Neural cell (in vitro differentiated cells): ENCODE data around the gene FZD7. TPM values are rescaled to one million over a fixed set of nuclear protein-coding genes. Genes with fewer than 3 reads are reported as not detected.

Experiments
- H2AFZ ChIP-seq: fragments of 200-600, 300-800 bp; sonication (generic), shearing (Covaris generic); 2 replicates; pipeline ENCODE4 v1.6.0; 2014; ENCODE audit warnings: low read depth, mild to moderate bottlenecking, antibody characterized with exemption, low read length, moderate library complexity
- H3F3A ChIP-seq: fragments of 200-600 bp; shearing (Covaris generic); 2 replicates; pipeline ENCODE4 v1.6.1; 2016; ENCODE audit warnings: mild to moderate bottlenecking, moderate library complexity, mixed read lengths, antibody characterized with exemption, low read length; ENCODE audit not compliant: insufficient read depth, poor library complexity, severe bottlenecking
- H3K27ac ChIP-seq: fragments of 200-600, 300-800 bp; sonication (generic), shearing (Covaris generic); 2 replicates; pipeline ENCODE4 v1.5.1; 2014; ENCODE audit warnings: mild to moderate bottlenecking, low read length, moderate library complexity
- H3K27me3 ChIP-seq: fragments of 300-800, 200-600 bp; sonication (generic), shearing (Covaris generic); 2 replicates; pipeline ENCODE4 v1.6.0; 2014; ENCODE audit warnings: mild to moderate bottlenecking, low read depth, low read length, moderate library complexity; ENCODE audit not compliant: insufficient read depth
- H3K36me3 ChIP-seq: fragments of 300-800, 200-600 bp; sonication (generic), shearing (Covaris generic); 2 replicates; pipeline ENCODE4 v1.5.1; 2014; ENCODE audit warnings: mild to moderate bottlenecking, antibody characterized with exemption, low read length, moderate library complexity; ENCODE audit not compliant: insufficient read depth
- H3K4me2 ChIP-seq: fragments of 300-800, 200-600 bp; sonication (generic), shearing (Covaris generic); 2 replicates; pipeline ENCODE4 v1.6.0; 2014; ENCODE audit warnings: mild to moderate bottlenecking, low read length
- H3K4me3 ChIP-seq: fragments of 300-800, 200-600 bp; sonication (generic), shearing (Covaris generic); 2 replicates; pipeline ENCODE4 v1.5.1; 2014; ENCODE audit warnings: mild to moderate bottlenecking, low read length, moderate library complexity
- H3K79me2 ChIP-seq: fragments of 200-600 bp; shearing (Covaris generic); replicated peaks from 2 replicates; pipeline ENCODE4 v1.6.0; 2014; ENCODE audit warnings: mild to moderate bottlenecking, low read length, moderate library complexity; ENCODE audit not compliant: insufficient read depth
- H3K9ac ChIP-seq: fragments of 300-800, 200-600 bp; sonication (generic), shearing (Covaris generic); 2 replicates; pipeline ENCODE4 v1.6.1; 2016; ENCODE audit warnings: mild to moderate bottlenecking, low read length, mixed read lengths
- H3K9me2 ChIP-seq: fragments of 200-600 bp; shearing (Covaris generic); 2 replicates; pipeline ENCODE4 v1.6.1; 2016; ENCODE audit warnings: mild to moderate bottlenecking, low read length, mixed read lengths; ENCODE audit not compliant: insufficient read depth
- H3K9me3 ChIP-seq: fragments of 200-600, 300-800 bp; sonication (generic), shearing (Covaris generic); 2 replicates; pipeline ENCODE4 v1.6.1; 2016; ENCODE audit warnings: mild to moderate bottlenecking, mixed run types, low read length, moderate library complexity, mixed read lengths
- H4K20me1 ChIP-seq: fragments of 200-600 bp; shearing (Covaris generic); 2 replicates; pipeline ENCODE4 v1.6.1; 2016; ENCODE audit warnings: mild to moderate bottlenecking, mixed run types; ENCODE audit not compliant: insufficient read depth
- EP300 ChIP-seq: fragments of 450-650 bp; conservative IDR thresholded peaks from 2 replicates; pipeline ENCODE4 v1.6.1; 2014; ENCODE audit warnings: antibody characterized with exemption, mild to moderate bottlenecking, moderate library complexity; ENCODE audit not compliant: poor library complexity, severe bottlenecking
- EZH2 ChIP-seq: fragments of 200-600, 300-800 bp; shearing (Covaris generic), sonication (generic); IDR thresholded peaks from 2 replicates; pipeline ENCODE4 v1.6.1; 2014; ENCODE audit warnings: antibody characterized with exemption, low read length, borderline replicate concordance, mild to moderate bottlenecking; ENCODE audit not compliant: insufficient read depth, poor library complexity, severe bottlenecking
- MXI1 ChIP-seq: fragments of 450-650 bp; conservative IDR thresholded peaks from 2 replicates; pipeline ENCODE4 v1.6.1; 2014; ENCODE audit warnings: antibody characterized with exemption, mild to moderate bottlenecking; ENCODE audit not compliant: poor library complexity, severe bottlenecking
- POLR2AphosphoS5 ChIP-seq: IDR thresholded peaks from 2 replicates; pipeline ENCODE4 v1.6.1; 2012
- RAD21 ChIP-seq: fragments of 450-650 bp; conservative IDR thresholded peaks from 2 replicates; pipeline ENCODE4 v1.6.1; 2014; ENCODE audit warnings: antibody characterized with exemption, mild to moderate bottlenecking, moderate library complexity
- REST ChIP-seq: IDR thresholded peaks from 2 replicates; pipeline ENCODE4 v1.6.1; 2012; ENCODE audit warnings: borderline replicate concordance
- SMC3 ChIP-seq: fragments of 450-650 bp; conservative IDR thresholded peaks from 2 replicates; pipeline ENCODE4 v1.6.1; 2014; ENCODE audit warnings: antibody characterized with exemption, mild to moderate bottlenecking, moderate library complexity; ENCODE audit not compliant: poor library complexity
- TAF1 ChIP-seq: IDR thresholded peaks from 2 replicates; pipeline ENCODE4 v1.6.1; 2012; ENCODE audit warnings: low read depth
- polyA plus RNA-seq: library from polyadenylated mRNA; depleted of rRNA; stranded (reverse); fragments of >200 nt; gene quantifications from 2 replicates; pipeline ENCODE4 v1.2.3, GENCODE V29; 2014
- TF ChIP-seq, protein P1 (sequence below): fragments of 450-650 bp; IDR thresholded peaks from 2 replicates; pipeline ENCODE4 v1.5.1; 2014; ENCODE audit warnings: antibody characterized with exemption, mild to moderate bottlenecking, moderate library complexity; ENCODE audit not compliant: poor library complexity, severe bottlenecking

FZD7 gene
- polyA plus RNA-seq, 1 donor from 2014 or later = 1.8 TPM

DNA sequence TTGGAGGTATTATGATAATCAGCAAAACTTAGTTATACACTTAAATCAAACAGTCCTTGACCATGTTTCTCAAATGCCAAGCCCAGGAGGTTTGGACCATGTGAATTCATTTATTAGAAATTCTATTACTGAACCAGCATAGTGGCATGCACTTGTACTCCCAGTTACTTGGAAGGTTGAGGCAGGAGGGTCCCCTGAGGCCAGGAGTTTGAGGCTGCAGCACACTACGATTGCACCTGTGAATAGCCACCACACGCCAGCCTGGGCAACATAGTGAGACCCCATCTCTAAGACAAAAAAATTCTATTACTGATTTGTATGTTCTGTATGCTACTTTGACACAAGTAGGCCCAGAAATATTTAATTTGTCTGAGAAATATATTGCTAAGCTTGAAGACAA, 43.6 kb upstream of the FZD7 start:
- TF ChIP-seq SMC3 (no peak), EP300 (no peak), POLR2AphosphoS5 (no peak), REST (no peak), EZH2 (no peak), RAD21 (no peak), TAF1 (no peak), MXI1 (no peak)
- TF ChIP-seq, protein P1, sequence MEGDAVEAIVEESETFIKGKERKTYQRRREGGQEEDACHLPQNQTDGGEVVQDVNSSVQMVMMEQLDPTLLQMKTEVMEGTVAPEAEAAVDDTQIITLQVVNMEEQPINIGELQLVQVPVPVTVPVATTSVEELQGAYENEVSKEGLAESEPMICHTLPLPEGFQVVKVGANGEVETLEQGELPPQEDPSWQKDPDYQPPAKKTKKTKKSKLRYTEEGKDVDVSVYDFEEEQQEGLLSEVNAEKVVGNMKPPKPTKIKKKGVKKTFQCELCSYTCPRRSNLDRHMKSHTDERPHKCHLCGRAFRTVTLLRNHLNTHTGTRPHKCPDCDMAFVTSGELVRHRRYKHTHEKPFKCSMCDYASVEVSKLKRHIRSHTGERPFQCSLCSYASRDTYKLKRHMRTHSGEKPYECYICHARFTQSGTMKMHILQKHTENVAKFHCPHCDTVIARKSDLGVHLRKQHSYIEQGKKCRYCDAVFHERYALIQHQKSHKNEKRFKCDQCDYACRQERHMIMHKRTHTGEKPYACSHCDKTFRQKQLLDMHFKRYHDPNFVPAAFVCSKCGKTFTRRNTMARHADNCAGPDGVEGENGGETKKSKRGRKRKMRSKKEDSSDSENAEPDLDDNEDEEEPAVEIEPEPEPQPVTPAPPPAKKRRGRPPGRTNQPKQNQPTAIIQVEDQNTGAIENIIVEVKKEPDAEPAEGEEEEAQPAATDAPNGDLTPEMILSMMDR = no peak
- Histone ChIP-seq H3K36me3 (no peaks in the 10 kb centered on the region), H3K27me3 (no peaks in the 10 kb centered on the region), H3K9me3 (no peaks in the 10 kb centered on the region), H2AFZ (no peak overlapping the region), H3K4me2 (no peak overlapping the region), H3K79me2 (no peaks in the 10 kb centered on the region), H3K4me3 (no peak overlapping the region), H3F3A (no peaks in the 10 kb centered on the region), H3K9me2 (no peaks in the 10 kb centered on the region), H4K20me1 (no peaks in the 10 kb centered on the region), H3K9ac (no peak overlapping the region), H3K27ac (no peak overlapping the region)

GRCh38 chr2:201992960-201993359, 40.7 kb upstream of the FZD7 start:
- no peaks in the 10 kb centered on the region for H3K36me3 ChIP-seq
- no peak overlapping the region for H2AFZ ChIP-seq
- H3K27me3 ChIP-seq = no peaks in the 10 kb centered on the region
- no peak overlapping the region for H3K4me2 ChIP-seq
- H3F3A ChIP-seq = no peaks in the 10 kb centered on the region
- H3K9me3 ChIP-seq = no peaks in the 10 kb centered on the region
- no peaks in the 10 kb centered on the region for H3K79me2 ChIP-seq
- H3K9me2 ChIP-seq = no peaks in the 10 kb centered on the region
- TF ChIP-seq EZH2 (no peak), MXI1 (no peak), TAF1 (no peak), SMC3 (no peak), RAD21 (no peak), POLR2AphosphoS5 (no peak), EP300 (no peak), REST (no peak)
- TF ChIP-seq, protein P1 = no peak
- H3K27ac ChIP-seq = no peak overlapping the region
- H3K4me3 ChIP-seq = no peak overlapping the region
- H3K9ac ChIP-seq = no peak overlapping the region
- no peaks in the 10 kb centered on the region for H4K20me1 ChIP-seq
